Measurements from ENCODE around the gene BANF1. TPM values are rescaled to one million over a fixed set of nuclear protein-coding genes. Genes with fewer than 3 reads are reported as not detected.

The BANF1 gene
- total RNA-seq, 1 donor from 2014 or later, result 54.5 TPM

DNA sequence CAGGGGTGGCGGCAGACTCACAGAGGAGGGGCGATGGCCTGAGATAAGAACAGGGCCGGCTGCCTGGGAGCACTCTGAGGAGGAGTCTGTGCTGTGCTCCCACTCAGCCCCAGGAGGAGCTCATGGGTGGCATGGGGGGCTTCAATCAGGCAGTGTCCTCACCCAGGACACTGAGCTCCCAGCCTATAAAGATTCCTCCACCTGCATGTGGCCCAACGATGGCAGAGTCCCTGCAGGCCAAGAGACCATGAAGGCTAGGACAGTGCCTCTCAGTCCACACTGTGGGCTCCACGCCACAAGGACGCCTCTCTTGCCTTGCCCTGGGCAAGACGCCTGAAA, 11.4 kb downstream of the BANF1 start:
- no peak for TF ChIP-seq POLR2AphosphoS5 (IDR thresholded peaks at IDR 0.05; ENCODE audit: insufficient read depth in 1 of 2, low read depth in 1 of 2)
- TF ChIP-seq, protein P1, sequence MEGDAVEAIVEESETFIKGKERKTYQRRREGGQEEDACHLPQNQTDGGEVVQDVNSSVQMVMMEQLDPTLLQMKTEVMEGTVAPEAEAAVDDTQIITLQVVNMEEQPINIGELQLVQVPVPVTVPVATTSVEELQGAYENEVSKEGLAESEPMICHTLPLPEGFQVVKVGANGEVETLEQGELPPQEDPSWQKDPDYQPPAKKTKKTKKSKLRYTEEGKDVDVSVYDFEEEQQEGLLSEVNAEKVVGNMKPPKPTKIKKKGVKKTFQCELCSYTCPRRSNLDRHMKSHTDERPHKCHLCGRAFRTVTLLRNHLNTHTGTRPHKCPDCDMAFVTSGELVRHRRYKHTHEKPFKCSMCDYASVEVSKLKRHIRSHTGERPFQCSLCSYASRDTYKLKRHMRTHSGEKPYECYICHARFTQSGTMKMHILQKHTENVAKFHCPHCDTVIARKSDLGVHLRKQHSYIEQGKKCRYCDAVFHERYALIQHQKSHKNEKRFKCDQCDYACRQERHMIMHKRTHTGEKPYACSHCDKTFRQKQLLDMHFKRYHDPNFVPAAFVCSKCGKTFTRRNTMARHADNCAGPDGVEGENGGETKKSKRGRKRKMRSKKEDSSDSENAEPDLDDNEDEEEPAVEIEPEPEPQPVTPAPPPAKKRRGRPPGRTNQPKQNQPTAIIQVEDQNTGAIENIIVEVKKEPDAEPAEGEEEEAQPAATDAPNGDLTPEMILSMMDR (IDR thresholded peaks at IDR 0.05), result no peak
- no peak for TF ChIP-seq POLR2A (IDR thresholded peaks at IDR 0.05)
- H3K9me3 ChIP-seq, result no peaks in the 10 kb centered on the region
- no peaks in the 10 kb centered on the region for H3K36me3 ChIP-seq
- no peak overlapping the region for H3K27ac ChIP-seq
- intact Hi-C loops (cut with DNase I), result no loop called here
- no peak for DNase-seq (ENCODE audit: extremely low spot score in 2 of 2)
- peaks cover 11% of the 10 kb centered on the region for H3K4me1 ChIP-seq
- no peaks in the 10 kb centered on the region for H3K27me3 ChIP-seq
- no peak overlapping the region for H3K4me3 ChIP-seq

DNA sequence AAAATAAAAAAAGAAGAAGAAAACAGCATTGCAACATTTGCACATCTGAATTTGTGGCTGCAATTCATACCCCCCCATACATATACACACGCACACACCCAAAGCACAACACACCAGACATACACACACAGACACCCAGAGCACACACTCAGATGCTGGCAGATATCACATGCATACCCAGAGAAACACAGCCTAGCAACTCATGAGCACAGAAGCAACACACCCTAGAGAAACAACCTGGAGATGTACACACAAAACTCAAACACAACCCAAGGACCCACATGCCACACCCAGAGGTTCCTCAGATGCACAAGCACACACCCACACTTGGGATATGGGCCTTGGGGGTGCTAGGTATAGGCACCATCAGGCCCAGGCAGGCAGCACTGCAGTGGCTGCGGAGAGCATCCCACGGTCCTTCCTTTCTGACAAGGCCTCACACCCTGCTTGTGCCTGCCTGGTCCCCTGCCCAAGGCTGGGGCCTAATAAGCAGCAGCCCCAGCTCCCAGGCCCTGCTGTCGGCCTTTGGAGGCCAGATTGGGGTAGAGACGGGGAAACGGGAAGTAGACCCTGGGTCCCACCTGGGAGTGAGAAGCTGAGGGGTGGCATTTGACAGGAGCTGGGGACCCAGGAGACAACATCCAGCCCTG, 12.6 kb downstream of the BANF1 start:
- Histone ChIP-seq H3K36me3 (no peaks in the 10 kb centered on the region), H3K27me3 (no peaks in the 10 kb centered on the region), H3K27ac (no peak overlapping the region), H3K9me3 (no peaks in the 10 kb centered on the region), H3K4me3 (no peak overlapping the region), H3K4me1 (peaks cover 11% of the 10 kb centered on the region)
- DNase-seq (ENCODE audit: extremely low spot score in 2 of 2), result no peak
- TF ChIP-seq, protein P1 (IDR thresholded peaks at IDR 0.05), result no peak
- no peak for TF ChIP-seq POLR2AphosphoS5 (IDR thresholded peaks at IDR 0.05; ENCODE audit: insufficient read depth in 1 of 2, low read depth in 1 of 2)
- TF ChIP-seq POLR2A (IDR thresholded peaks at IDR 0.05), result no peak
- intact Hi-C loops (cut with DNase I), result no loop called here

DNA sequence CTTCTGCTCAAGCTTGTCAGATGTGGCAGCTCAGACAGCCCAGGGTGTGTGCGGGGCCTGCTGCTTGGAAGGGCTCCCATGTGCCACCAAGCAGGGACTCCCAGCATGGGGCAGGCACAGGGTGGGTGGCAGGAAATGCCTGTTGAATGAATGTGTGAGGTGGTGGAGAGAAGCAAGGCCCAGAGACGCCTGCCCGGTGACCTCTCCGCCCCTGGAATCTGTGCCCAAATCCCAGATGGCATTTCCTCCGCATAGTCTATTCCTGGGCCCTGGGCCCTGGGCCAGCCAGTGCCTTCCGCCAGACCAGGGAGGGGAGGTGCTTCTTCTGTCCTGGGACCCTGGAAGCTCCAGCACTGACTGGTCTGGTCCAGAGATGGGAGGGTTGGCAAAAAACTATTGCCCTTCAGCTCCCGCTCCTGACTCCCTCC, 13.2 kb downstream of the BANF1 start:
- no peak for DNase-seq (ENCODE audit: extremely low spot score in 2 of 2)
- no peaks in the 10 kb centered on the region for H3K9me3 ChIP-seq
- intact Hi-C loops (cut with DNase I), result no loop called here
- TF ChIP-seq, protein P1 (IDR thresholded peaks at IDR 0.05), result no peak
- TF ChIP-seq POLR2AphosphoS5 (IDR thresholded peaks at IDR 0.05; ENCODE audit: insufficient read depth in 1 of 2, low read depth in 1 of 2), result no peak
- TF ChIP-seq POLR2A (IDR thresholded peaks at IDR 0.05), result no peak
- no peaks in the 10 kb centered on the region for H3K36me3 ChIP-seq
- no peaks in the 10 kb centered on the region for H3K27me3 ChIP-seq
- no peak overlapping the region for H3K27ac ChIP-seq
- H3K4me3 ChIP-seq, result no peak overlapping the region
- H3K4me1 ChIP-seq, result peaks cover 11% of the 10 kb centered on the region

DNA sequence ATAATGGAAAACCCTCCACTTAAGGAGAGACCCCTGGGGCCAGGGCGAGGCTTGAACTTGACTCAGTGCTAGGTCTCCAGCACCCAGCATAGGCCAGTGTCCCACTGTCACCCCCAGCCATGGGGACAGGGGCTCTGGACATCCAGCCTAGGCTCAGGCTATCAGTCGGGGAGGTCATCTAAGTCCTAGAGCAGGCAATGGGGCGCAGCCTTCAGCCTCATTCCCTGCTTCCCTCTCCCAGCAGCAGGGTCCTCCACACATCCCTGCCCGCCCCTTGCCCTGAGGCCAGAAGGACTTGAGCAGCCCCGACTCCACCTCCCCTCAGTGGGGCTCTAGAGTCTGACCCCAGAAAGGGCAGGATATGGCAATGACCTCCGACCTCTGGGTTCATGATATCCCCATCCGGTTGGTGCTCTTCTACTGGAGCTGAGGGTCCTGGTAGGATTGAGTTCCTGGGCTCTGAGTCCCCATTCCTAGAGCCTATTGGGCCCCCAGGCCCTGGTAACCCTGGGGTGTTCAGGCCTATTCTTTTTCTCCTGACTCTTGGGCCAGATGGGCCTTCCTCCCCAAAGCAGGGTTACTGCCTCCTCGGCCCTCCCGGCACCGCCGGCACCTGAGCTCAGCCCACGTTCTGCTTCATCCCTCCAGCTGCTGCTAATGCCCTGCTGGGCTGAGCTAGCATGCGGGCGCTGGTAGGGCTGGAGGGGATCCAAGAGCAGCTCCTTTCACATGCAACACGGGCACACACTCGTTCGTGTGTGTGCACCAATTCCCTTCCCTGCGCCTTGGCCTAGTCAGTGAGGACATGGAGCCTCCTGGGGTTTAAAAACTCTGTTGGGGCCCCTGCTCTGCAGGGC, 13.9 kb downstream of the BANF1 start:
- H3K4me3 ChIP-seq, result no peak overlapping the region
- DNase-seq (ENCODE audit: extremely low spot score in 2 of 2), result no peak

More for the DNA sequence above, 13.9 kb downstream of the BANF1 start:
- TF ChIP-seq, protein P1 (IDR thresholded peaks at IDR 0.05), result no peak
- TF ChIP-seq POLR2A (IDR thresholded peaks at IDR 0.05) (no peak), POLR2AphosphoS5 (IDR thresholded peaks at IDR 0.05; ENCODE audit: insufficient read depth in 1 of 2, low read depth in 1 of 2) (no peak)
- H3K27ac ChIP-seq, result no peak overlapping the region
- peaks cover 11% of the 10 kb centered on the region for H3K4me1 ChIP-seq
- H3K9me3 ChIP-seq, result no peaks in the 10 kb centered on the region
- intact Hi-C loops (cut with DNase I), result no loop called here
- no peaks in the 10 kb centered on the region for H3K36me3 ChIP-seq
- no peaks in the 10 kb centered on the region for H3K27me3 ChIP-seq
